Endometrial microvascular endothelial cells (primary cell): ENCODE data around the gene UBE2E1. TPM values are rescaled to one million over a fixed set of nuclear protein-coding genes. Genes with fewer than 3 reads are reported as not detected.

ENCODE experiments used
- in situ Hi-C: cut with HindIII; loops from 2 replicates; pipeline ENCODE4 v1.10.0; 2017; ENCODE audit warnings: low sequenced_read_pairs, low pct_unique_long_range_greater_than_20kb; ENCODE audit errors: inconsistent ontology term
- total RNA-seq: library from RNA; depleted of rRNA; stranded (reverse); fragments of >200 nt; gene quantifications from one replicate; pipeline ENCODE4 v1.2.3, GENCODE V29; 2015; ENCODE audit errors: inconsistent ontology term

The UBE2E1 gene
- total RNA-seq, 1 donor from 2014 or later, result 151 TPM

DNA sequence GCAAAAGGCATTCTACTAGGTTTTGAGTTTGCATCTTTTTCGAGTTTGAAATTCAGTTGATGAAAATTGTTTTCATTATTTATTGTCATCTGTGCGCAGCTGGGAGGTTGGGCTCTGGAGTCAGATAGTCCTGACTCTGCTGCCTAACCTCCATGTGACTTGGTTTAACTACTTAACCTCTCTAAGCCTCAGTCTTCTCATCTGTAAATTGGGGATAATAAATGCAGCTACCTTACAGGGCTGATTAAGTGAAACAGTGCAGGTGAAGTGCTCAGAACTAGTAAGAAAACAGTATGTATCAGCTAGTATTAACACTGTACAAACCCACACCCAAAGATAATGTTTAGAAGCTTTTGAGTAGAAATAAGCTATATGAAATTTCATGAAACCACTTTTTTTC is 14.1 kb upstream of the UBE2E1 start:
- in situ Hi-C loops, result no loop called here

- in situ Hi-C loops, result no loop called here
Measured at GRCh38 chr3:23793528-23794134, 12.1 kb upstream of the UBE2E1 start.

GRCh38 chr3:23795096-23795495 is 10.7 kb upstream of the UBE2E1 start:
- in situ Hi-C loops, result no loop called here

DNA sequence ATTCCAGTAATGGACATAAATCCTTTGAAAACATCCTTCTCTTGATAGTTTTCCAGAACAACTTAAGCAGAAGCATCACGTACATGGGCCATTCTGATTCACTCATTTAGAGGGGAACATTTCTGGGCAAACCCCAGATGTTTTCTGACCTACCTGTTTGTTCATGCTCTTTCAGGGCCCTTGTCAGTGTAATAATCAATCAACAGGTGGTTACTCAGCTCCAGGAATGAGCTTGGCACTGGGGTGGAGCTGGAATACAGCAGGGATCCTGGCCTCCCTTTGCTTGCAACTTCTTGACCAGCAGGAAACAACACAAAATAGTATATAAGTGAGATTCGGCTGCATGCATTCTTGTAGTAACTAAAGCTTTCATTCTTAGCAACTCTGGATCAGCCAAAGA is 9.2 kb upstream of the UBE2E1 start:
- in situ Hi-C loops, result no loop called here

DNA sequence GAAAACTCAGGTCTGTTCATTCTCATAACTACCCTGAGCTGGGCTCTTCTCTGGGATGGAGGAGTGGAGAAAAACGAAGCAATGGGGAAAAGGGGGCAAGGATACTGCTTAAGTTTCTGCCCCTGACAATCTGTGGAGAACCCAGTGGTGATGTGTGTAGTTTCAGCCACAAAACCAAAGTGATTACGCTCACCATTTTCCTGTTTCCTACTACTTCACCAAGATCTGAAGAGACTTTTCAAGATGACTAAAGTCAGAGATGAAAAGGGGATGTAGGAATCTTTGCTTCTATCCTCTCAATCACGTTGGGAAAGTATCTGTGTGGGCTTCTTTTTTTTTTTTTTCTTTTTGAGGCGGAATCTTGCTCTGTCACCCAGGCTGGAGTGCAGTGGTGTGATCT is 8.3 kb upstream of the UBE2E1 start:
- in situ Hi-C loops, result no loop called here

GRCh38 chr3:23798456-23798855 is 7.3 kb upstream of the UBE2E1 start:
- in situ Hi-C loops, result no loop called here

DNA sequence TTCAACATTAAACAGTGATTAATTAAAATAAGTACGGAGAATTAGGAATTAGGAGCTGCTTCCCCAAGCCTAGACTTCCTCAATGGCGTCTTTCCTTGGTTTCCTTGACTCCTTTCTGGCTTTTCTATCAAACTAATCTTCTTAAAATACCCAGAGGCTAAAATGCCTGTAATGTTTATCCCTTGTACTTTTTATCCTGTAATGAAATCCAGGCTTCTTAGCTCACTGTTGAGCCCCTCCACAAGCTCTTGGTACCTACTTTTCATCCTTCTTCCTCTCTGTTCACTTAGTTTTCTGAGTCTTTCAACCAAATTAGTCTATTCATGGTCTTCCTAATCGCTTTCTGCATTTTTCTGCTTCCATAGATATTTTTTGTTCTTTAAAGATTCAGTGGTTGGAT is 6.9 kb upstream of the UBE2E1 start:
- in situ Hi-C loops, result no loop called here

DNA sequence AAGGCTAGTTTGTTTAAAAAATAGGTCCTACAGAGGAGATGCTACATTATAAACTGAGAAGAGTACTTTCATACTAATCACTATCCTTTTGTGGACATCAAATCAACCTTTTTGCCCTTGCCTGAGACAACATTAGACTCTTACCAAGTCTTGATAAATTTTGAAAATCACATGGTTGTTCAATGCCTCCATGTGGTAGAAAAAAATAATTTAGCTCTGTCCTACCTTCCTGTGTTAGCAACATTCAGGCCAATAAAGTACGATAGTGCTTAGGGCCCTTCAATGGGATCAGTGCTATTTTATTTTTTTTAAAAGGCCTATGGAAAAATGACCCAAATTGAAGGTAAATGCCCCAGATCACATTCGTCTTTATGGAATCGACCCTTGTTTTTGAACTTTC is 5.0 kb upstream of the UBE2E1 start:
- in situ Hi-C loops, result no loop called here

DNA sequence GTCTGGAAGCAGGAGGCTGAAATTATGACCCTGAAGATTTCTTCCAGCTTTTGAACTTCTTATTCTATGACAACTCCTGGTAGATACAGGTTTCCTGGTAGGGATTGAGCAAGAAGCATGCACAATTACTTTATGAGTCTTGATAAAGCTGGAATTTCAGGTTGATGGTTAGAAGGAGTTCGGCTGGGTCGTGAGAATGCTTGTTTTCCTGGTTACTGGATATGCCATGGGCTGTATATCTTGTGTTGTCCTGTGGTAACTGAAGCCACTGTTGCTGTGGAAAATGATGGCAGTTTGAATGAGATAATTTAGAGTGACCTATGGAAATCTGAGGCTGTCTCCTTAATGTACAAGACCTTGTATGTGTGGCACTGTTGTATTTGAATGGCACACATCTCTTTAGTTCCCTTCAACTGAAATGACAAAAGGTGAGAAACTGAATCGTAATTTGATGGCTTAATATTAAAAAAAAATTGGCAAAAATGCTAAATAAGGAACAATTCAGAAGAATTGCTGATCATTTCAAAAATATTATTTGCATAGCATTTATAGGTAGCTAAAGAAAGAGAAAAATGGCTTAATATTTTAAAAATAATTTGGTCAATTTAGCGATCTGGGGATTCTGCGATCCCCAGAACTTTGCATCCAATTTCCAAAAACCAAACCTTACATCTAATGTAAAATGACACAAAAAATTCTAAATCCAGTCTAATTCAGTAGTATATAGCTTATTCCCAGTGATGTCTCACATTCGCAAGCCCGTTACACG is 1.1 kb upstream of the UBE2E1 start:
- in situ Hi-C loops, result no loop called here

DNA sequence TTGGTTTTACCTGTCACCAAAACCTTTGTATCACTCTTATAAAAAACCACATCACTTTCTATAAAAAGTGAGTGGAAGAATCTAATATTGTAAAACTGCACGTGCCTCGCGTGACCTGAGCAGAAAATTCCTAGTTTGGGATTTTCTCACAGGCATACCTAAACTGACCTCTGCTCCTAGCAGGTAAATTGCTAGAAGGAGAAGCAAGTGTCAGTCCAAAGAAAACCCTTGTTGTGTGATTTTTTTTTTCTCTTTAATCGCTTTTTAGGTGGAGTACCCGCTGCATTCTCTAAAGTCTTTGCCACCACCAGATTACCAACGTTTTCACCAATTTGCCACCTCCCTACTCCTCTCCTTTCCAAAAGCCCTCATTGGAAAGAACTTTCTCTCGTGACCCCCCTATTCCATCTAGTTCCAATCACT is 534 bp upstream of the UBE2E1 start:
- in situ Hi-C loops, result no loop called here

DNA sequence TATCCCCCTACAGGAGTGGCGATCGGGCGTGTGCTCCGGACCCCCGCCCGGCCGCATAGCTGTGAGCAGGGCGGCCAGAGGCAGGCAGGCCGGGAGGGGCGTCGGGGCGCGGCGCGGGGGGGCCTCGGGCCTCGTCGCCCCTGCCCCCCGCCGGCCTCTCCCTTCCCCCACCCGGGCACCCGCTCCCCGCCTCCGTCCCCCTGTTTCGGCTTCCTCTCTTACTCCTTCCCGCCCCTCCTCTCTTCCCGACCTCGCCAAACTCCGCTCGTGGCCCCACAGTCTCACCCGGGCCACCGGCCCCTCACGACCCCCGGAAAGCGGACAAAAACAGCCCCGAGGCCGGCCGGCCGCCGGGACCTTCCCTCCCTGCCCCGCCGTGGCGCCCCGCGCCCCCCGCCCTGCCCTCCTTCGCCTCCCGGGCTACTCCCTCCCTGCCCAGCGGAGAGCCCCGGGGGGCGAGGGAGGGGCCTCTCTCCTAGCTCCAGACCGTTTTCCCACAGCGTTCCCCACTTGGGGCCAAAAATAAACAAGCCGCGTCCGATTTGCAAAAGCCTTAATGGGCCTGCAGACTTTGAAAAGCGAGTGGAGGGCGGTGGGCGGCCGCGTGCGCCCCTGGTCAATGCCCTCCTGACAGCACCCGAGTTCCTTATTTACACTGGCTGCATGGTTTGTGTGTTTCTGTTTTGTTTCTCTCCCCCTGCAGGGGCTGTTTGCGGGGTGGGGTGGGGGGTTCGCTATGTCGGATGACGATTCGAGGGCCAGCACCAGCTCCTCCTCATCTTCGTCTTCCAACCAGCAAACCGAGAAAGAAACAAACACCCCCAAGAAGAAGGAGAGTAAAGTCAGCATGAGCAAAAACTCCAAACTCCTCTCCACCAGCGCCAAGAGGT is 1.0 kb downstream of the UBE2E1 start:
- in situ Hi-C loops, result no loop called here

- in situ Hi-C loops, result no loop called here
Measured at GRCh38 chr3:23807424-23808015, 1.8 kb downstream of the UBE2E1 start.

DNA sequence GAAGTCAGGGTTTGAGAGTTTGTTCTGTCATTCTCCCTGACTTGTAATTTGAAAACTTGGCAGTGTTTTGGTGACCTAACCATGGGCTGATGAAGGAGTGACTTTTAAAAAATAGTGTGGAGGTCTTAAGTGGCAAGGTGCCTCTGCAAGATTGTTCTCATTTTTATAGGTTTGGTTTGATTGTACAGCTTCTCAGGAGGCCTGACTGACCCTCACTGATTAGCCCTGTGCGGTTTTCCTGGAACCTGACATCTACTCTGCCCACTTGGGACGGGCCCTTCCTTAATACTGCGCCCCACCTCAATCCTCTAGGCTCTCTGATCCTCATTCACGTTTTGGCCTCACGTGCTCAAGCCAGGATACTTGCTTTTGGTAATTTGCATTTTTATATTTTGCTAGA is 2.8 kb downstream of the UBE2E1 start:
- in situ Hi-C loops, result no loop called here

GRCh38 chr3:23809294-23809693 is 3.5 kb downstream of the UBE2E1 start:
- in situ Hi-C loops, result no loop called here

GRCh38 chr3:23809840-23810342 is 4.1 kb downstream of the UBE2E1 start:
- in situ Hi-C loops, result no loop called here

- in situ Hi-C loops, result no loop called here
Measured at GRCh38 chr3:23810343-23811184, 4.8 kb downstream of the UBE2E1 start.

GRCh38 chr3:23811185-23811527 is 5.4 kb downstream of the UBE2E1 start:
- in situ Hi-C loops, result no loop called here

DNA sequence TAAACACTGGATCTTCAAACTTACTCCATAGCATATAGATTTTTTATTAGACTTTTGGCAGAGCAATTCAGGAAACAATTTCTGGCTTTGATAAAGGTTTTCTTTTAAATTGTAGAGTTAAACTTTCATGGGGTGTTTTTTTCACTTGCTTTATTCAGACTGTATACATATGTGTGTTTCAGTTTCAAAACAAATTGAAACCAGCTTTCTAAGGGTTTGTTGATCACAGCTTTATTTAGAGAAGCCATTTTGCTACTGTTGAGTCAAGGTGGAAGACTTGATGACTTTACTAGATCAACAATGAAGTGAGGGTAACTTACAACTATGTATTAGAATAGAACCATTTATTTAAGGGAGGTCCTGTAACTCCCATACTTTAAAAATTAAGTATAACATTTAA is 6.2 kb downstream of the UBE2E1 start:
- in situ Hi-C loops, result no loop called here
